ENCODE measurements around the gene ATOH7.

Gene ATOH7

GRCh38 chr10:68222391-68222790 lies 9.5 kb downstream of the ATOH7 start:
- Mint-ChIP-seq H3K27me3 (ENCODE audit: low read depth) (peaks cover 4% of the 10 kb centered on the region), H3K27ac (no peak overlapping the region), H3K9me3 (no peaks in the 10 kb centered on the region), H3K36me3 (ENCODE audit: low read depth) (no peaks in the 10 kb centered on the region), H3K4me1 (no peaks in the 10 kb centered on the region), H3K4me3 (no peak overlapping the region)
- TF ChIP-seq CTCF (IDR thresholded peaks at IDR 0.05; ENCODE audit: unreplicated experiment in 3 of 3), result no peak

DNA sequence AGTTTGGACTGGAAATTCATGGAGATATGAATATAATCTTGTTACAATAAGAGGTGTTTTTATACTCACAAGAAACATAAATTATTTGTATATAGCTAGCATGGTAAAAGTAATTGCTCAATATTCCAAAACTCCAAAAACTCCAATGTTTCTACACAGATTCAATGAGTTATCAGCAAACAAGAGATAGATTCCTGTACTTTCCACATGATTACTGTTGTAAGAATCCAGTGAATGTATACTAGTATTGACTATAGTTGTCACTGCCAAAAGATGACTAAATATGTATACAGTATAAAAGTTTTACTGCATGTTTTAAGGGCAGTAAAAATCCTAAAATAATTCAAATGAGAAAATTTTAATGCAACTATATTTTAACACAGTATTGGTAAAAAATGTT lies 10.7 kb downstream of the ATOH7 start:
- H3K27me3 Mint-ChIP-seq (ENCODE audit: low read depth), result peaks cover 4% of the 10 kb centered on the region
- no peaks in the 10 kb centered on the region for H3K36me3 Mint-ChIP-seq (ENCODE audit: low read depth)
- no peaks in the 10 kb centered on the region for H3K4me1 Mint-ChIP-seq
- no peak overlapping the region for H3K4me3 Mint-ChIP-seq
- no peak overlapping the region for H3K27ac Mint-ChIP-seq
- TF ChIP-seq CTCF (IDR thresholded peaks at IDR 0.05; ENCODE audit: unreplicated experiment in 3 of 3), result no peak
- H3K9me3 Mint-ChIP-seq, result no peaks in the 10 kb centered on the region

- no peaks in the 10 kb centered on the region for H3K4me1 Mint-ChIP-seq
- no peaks in the 10 kb centered on the region for H3K9me3 Mint-ChIP-seq
- no peak overlapping the region for H3K27ac Mint-ChIP-seq
- no peaks in the 10 kb centered on the region for H3K36me3 Mint-ChIP-seq (ENCODE audit: low read depth)
- peaks cover 4% of the 10 kb centered on the region for H3K27me3 Mint-ChIP-seq (ENCODE audit: low read depth)
- H3K4me3 Mint-ChIP-seq, result no peak overlapping the region
- TF ChIP-seq CTCF (IDR thresholded peaks at IDR 0.05; ENCODE audit: unreplicated experiment in 3 of 3), result no peak
Measured at GRCh38 chr10:68218786-68219185, 13.1 kb downstream of the ATOH7 start.

DNA sequence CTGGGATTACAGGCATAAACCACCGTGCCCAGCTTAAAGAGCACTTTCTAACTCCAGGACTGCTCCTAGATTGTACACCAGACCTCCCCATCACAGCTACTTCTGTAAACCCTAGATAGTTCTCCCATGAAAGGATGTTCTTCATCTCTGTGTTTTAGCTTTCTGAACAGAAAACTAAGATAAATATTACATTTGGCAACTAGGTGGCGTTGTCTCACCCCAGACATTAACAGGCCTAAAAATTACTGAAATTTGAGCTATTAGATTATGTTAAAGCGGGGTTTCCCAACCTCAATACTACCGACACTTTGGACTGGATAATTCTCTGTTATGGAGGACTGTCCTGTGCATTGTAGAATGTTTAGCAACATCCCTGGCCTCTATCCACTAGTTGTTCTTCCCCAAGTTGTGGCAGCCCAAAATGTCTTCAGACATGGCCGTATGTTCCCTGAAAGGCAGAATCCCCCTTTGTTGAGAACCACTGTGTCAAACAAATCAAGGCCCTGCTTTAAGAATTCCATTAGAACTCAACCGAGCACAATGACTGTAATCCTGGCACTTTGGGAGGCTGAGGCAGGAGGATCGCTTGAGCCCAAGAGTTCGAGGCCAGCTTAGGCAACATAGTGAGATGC lies 19.1 kb downstream of the ATOH7 start:
- Mint-ChIP-seq H3K4me1 (no peaks in the 10 kb centered on the region), H3K36me3 (ENCODE audit: low read depth) (no peaks in the 10 kb centered on the region), H3K27me3 (ENCODE audit: low read depth) (peaks cover 6% of the 10 kb centered on the region), H3K9me3 (no peaks in the 10 kb centered on the region), H3K4me3 (no peak overlapping the region), H3K27ac (no peak overlapping the region)
- peak; percentile 49 to 55 (median 53) for TF ChIP-seq CTCF (IDR thresholded peaks at IDR 0.05; ENCODE audit: unreplicated experiment in 3 of 3)

DNA sequence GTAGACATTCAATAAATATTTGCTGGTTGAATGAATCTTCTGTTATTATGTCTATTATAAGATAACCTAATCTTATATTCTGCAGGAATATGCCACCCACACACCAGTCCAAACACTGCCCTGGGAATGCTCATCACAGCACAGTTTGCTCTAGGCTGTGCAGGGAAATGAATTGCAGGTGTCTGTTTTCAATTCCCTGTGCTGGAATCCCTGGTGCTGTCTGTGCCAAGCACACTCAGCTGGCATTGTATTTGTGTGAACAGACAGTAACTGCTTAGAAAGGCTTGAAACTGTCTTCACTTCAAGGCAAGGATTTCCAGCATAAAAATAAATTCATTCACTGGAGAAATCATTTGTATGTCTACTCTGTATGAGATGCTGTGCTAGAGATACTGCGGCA lies 20.2 kb downstream of the ATOH7 start:
- Mint-ChIP-seq H3K27ac (no peak overlapping the region), H3K4me3 (no peak overlapping the region), H3K9me3 (no peaks in the 10 kb centered on the region), H3K4me1 (no peaks in the 10 kb centered on the region), H3K36me3 (ENCODE audit: low read depth) (no peaks in the 10 kb centered on the region), H3K27me3 (ENCODE audit: low read depth) (peaks cover 6% of the 10 kb centered on the region)
- no peak for TF ChIP-seq CTCF (IDR thresholded peaks at IDR 0.05; ENCODE audit: unreplicated experiment in 3 of 3)

DNA sequence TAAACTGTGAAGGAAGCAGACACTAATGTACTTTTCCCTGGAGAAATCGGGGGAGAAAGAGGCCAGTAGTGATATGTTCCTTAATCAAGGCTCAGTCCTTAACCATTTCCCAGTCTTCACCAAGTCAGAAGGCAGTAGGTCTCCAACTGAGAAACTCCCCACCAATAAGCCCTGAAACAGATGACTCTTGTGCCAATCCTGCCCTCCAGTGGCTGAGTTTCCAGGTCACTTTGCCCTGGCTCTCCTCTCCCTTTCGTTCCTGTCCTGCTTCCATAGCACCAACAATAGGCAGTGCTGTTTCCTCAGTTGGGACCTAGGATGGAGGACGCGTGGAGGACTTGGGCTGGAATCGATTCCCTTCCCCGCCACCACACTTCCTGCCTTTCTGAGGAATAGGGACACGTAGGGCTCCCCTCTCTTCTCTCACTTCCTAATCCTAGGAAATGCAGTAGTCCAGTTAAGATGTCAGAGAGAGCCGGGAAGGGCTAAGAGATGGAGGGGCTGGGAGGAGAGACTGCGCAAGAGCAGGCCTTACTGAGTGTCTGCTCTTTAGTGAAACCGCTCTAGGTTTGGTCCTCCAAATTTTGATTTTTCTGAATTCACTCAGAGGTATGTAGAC lies 23.4 kb downstream of the ATOH7 start:
- no peak overlapping the region for H3K27ac Mint-ChIP-seq
- H3K27me3 Mint-ChIP-seq (ENCODE audit: low read depth), result peaks cover 8% of the 10 kb centered on the region
- H3K4me3 Mint-ChIP-seq, result no peak overlapping the region
- peak; percentile 46 to 56 (median 49) for TF ChIP-seq CTCF (IDR thresholded peaks at IDR 0.05; ENCODE audit: unreplicated experiment in 3 of 3)
- no peaks in the 10 kb centered on the region for H3K36me3 Mint-ChIP-seq (ENCODE audit: low read depth)
- no peaks in the 10 kb centered on the region for H3K4me1 Mint-ChIP-seq
- no peaks in the 10 kb centered on the region for H3K9me3 Mint-ChIP-seq
